Glutamatergic neuron (in vitro differentiated cells): ENCODE data around the gene HMGCS2. TPM values are rescaled to one million over a fixed set of nuclear protein-coding genes. Genes with fewer than 3 reads are reported as not detected.

Experiments
- DNase-seq: peaks from one replicate; pipeline ENCODE4 v3.0.0; 2022
- H3K27ac Mint-ChIP-seq: one replicate; pipeline ENCODE4 v1.8.0; 2020; ENCODE audit warnings: mild to moderate bottlenecking, mixed read lengths, inconsistent platforms; ENCODE audit not compliant: unreplicated experiment
- H3K27me3 Mint-ChIP-seq: one replicate; pipeline ENCODE4 v1.8.0; 2020; ENCODE audit warnings: mild to moderate bottlenecking, moderate library complexity, mixed read lengths, inconsistent platforms; ENCODE audit not compliant: unreplicated experiment
- H3K36me3 Mint-ChIP-seq: one replicate; pipeline ENCODE4 v1.8.0; 2020; ENCODE audit warnings: mild to moderate bottlenecking, mixed read lengths, inconsistent platforms; ENCODE audit not compliant: unreplicated experiment
- H3K4me1 Mint-ChIP-seq: one replicate; pipeline ENCODE4 v1.8.0; 2020; ENCODE audit warnings: mild to moderate bottlenecking, low read depth, mixed read lengths, inconsistent platforms; ENCODE audit not compliant: unreplicated experiment
- H3K4me3 Mint-ChIP-seq: one replicate; pipeline ENCODE4 v1.8.0; 2020; ENCODE audit warnings: mild to moderate bottlenecking, mixed read lengths, inconsistent platforms; ENCODE audit not compliant: unreplicated experiment
- H3K9me3 Mint-ChIP-seq: one replicate; pipeline ENCODE4 v1.8.0; 2020; ENCODE audit warnings: mild to moderate bottlenecking, moderate library complexity, mixed read lengths, inconsistent platforms; ENCODE audit not compliant: unreplicated experiment
- CTCF ChIP-seq: fragments of 200-600 bp; sonication (generic); IDR thresholded peaks from one replicate; pipeline ENCODE4 v1.5.0; 2021; ENCODE audit not compliant: partially characterized antibody, unreplicated experiment
- long read RNA-seq: library from polyadenylated mRNA; unstranded; transcript quantifications from one replicate; pipeline ENCODE4 v2.0.0, GENCODE V29; 2020; ENCODE audit not compliant: unreplicated experiment
- total RNA-seq: library from RNA; stranded (reverse); fragmentation: NEBNext Ultra II Directional; extraction: Animal tissue kit (Norgen Biotek cat#: 25700); gene quantifications from one replicate; pipeline ENCODE4 v1.2.1, GENCODE V29; 2021; ENCODE audit not compliant: unreplicated experiment

Gene HMGCS2
- total RNA-seq, result not detected
- long read RNA-seq, result 0 reads

- H3K27me3 Mint-ChIP-seq, result no peaks in the 10 kb centered on the region
- no peaks in the 10 kb centered on the region for H3K36me3 Mint-ChIP-seq
- H3K9me3 Mint-ChIP-seq, result no peaks in the 10 kb centered on the region
- peaks cover 4% of the 10 kb centered on the region for H3K4me1 Mint-ChIP-seq
- H3K27ac Mint-ChIP-seq, result no peak within 1 kb of the TSS
- DNase-seq, result no peak
- no peak within 1 kb of the TSS for H3K4me3 Mint-ChIP-seq
- no peak for TF ChIP-seq CTCF
Measured at GRCh38 chr1:119768778-119769177, at the start of gene HMGCS2. Gene HMGCS2 (minus strand): TSS chr1:119768905. CDS start chr1:119768844, 61 bp downstream.

- H3K9me3 Mint-ChIP-seq, result no peaks in the 10 kb centered on the region
- no peaks in the 10 kb centered on the region for H3K27me3 Mint-ChIP-seq
- DNase-seq, result no peak
- no peaks in the 10 kb centered on the region for H3K36me3 Mint-ChIP-seq
- H3K27ac Mint-ChIP-seq, result no peak overlapping the region
- TF ChIP-seq CTCF, result no peak
- H3K4me3 Mint-ChIP-seq, result no peak overlapping the region
- no peaks in the 10 kb centered on the region for H3K4me1 Mint-ChIP-seq
Measured at GRCh38 chr1:119818181-119818580, 49.5 kb upstream of the HMGCS2 start.

GRCh38 chr1:119816407-119816806 is 47.7 kb upstream of the HMGCS2 start:
- no peak for TF ChIP-seq CTCF
- DNase-seq, result no peak
- Mint-ChIP-seq H3K9me3 (no peaks in the 10 kb centered on the region), H3K4me1 (no peaks in the 10 kb centered on the region), H3K36me3 (no peaks in the 10 kb centered on the region), H3K27me3 (no peaks in the 10 kb centered on the region), H3K4me3 (no peak overlapping the region), H3K27ac (no peak overlapping the region)

GRCh38 chr1:119815928-119816327 is 47.2 kb upstream of the HMGCS2 start:
- Mint-ChIP-seq H3K4me1 (no peaks in the 10 kb centered on the region), H3K36me3 (no peaks in the 10 kb centered on the region), H3K9me3 (no peaks in the 10 kb centered on the region), H3K27me3 (no peaks in the 10 kb centered on the region), H3K27ac (no peak overlapping the region), H3K4me3 (no peak overlapping the region)
- no peak for TF ChIP-seq CTCF
- DNase-seq, result no peak

- no peak for TF ChIP-seq CTCF
Measured at GRCh38 chr1:119815361-119815760, 46.7 kb upstream of the HMGCS2 start.

More at GRCh38 chr1:119815361-119815760, 46.7 kb upstream of the HMGCS2 start:
- Mint-ChIP-seq H3K27ac (no peak overlapping the region), H3K9me3 (no peaks in the 10 kb centered on the region), H3K4me3 (no peak overlapping the region), H3K36me3 (no peaks in the 10 kb centered on the region), H3K27me3 (no peaks in the 10 kb centered on the region), H3K4me1 (no peaks in the 10 kb centered on the region)
- DNase-seq, result no peak
